ENCODE results near the gene IRF9. TPM values are rescaled to one million over a fixed set of nuclear protein-coding genes. Genes with fewer than 3 reads are reported as not detected.

The IRF9 gene
- total RNA-seq, 6 donors from 2014 or later, result 78.2 to 192 (median 107) TPM

DNA sequence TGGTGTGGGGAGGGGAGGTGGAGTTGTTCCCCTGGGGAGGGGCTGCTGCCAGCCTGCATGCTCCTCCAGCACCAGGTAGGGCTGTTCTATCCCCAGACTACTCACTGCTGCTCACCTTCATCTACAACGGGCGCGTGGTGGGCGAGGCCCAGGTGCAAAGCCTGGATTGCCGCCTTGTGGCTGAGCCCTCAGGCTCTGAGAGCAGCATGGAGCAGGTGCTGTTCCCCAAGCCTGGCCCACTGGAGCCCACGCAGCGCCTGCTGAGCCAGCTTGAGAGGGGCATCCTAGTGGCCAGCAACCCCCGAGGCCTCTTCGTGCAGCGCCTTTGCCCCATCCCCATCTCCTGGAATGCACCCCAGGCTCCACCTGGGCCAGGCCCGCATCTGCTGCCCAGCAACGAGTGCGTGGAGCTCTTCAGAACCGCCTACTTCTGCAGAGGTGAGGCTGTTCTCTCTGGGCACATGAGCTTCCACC is 3.5 kb downstream of the IRF9 start:
- TF ChIP-seq, protein P1, sequence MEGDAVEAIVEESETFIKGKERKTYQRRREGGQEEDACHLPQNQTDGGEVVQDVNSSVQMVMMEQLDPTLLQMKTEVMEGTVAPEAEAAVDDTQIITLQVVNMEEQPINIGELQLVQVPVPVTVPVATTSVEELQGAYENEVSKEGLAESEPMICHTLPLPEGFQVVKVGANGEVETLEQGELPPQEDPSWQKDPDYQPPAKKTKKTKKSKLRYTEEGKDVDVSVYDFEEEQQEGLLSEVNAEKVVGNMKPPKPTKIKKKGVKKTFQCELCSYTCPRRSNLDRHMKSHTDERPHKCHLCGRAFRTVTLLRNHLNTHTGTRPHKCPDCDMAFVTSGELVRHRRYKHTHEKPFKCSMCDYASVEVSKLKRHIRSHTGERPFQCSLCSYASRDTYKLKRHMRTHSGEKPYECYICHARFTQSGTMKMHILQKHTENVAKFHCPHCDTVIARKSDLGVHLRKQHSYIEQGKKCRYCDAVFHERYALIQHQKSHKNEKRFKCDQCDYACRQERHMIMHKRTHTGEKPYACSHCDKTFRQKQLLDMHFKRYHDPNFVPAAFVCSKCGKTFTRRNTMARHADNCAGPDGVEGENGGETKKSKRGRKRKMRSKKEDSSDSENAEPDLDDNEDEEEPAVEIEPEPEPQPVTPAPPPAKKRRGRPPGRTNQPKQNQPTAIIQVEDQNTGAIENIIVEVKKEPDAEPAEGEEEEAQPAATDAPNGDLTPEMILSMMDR (IDR thresholded peaks at IDR 0.05), result no peak
- no peak for TF ChIP-seq EP300 (IDR thresholded peaks at IDR 0.05)
- no peak for TF ChIP-seq POLR2A (IDR thresholded peaks at IDR 0.05)
- no peak for TF ChIP-seq POLR2AphosphoS5 (IDR thresholded peaks at IDR 0.05)
- peak overlapping the region in 1 of 4 donors; percentile 90 for H3K27ac ChIP-seq
- DNase-seq (peak in 1 of 2 donors; percentile 70), ATAC-seq (ENCODE audit: low FRiP score in 2 of 2) (no peak)
- H3K4me1 ChIP-seq, result peaks cover 30 to 52% (median 31%) of the 10 kb centered on the region in 4 donors
- no peak overlapping the region for H3K4me3 ChIP-seq
- H3K27me3 ChIP-seq, result no peaks in the 10 kb centered on the region
- 83 to 97% methylated on average over 9 of the region's 14 CpGs for WGBS, 2 donors
- no peaks in the 10 kb centered on the region for H3K9me3 ChIP-seq
- peaks cover 35 to 83% (median 62%) of the 10 kb centered on the region in 4 donors for H3K36me3 ChIP-seq

DNA sequence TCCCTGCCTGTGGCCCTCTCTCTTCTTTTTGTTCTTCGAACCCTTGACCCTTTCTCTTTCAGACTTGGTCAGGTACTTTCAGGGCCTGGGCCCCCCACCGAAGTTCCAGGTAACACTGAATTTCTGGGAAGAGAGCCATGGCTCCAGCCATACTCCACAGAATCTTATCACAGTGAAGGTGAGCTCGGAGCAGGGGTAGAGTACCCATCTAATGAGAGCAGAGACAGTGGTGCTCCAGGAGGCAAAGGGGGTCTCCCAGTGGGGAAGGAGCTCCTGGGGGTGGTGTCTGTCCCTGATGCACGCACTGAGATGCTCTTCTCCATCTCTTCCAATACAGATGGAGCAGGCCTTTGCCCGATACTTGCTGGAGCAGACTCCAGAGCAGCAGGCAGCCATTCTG is 4.7 kb downstream of the IRF9 start:
- Histone ChIP-seq H3K27ac (no peak overlapping the region), H3K4me3 (no peak overlapping the region), H3K36me3 (peaks cover 35 to 80% (median 57%) of the 10 kb centered on the region in 4 donors), H3K27me3 (no peaks in the 10 kb centered on the region), H3K9me3 (no peaks in the 10 kb centered on the region), H3K4me1 (peaks cover 25 to 44% (median 26%) of the 10 kb centered on the region in 4 donors)
- WGBS, 2 donors, result 82 to 84% methylated on average over 5 of the region's 5 CpGs
- TF ChIP-seq, protein P1 (IDR thresholded peaks at IDR 0.05), result no peak
- no peak for TF ChIP-seq POLR2A (IDR thresholded peaks at IDR 0.05)
- TF ChIP-seq EP300 (IDR thresholded peaks at IDR 0.05), result no peak
- TF ChIP-seq POLR2AphosphoS5 (IDR thresholded peaks at IDR 0.05), result no peak
- no peak for ATAC-seq (ENCODE audit: low FRiP score in 2 of 2)
- no peak for DNase-seq

DNA sequence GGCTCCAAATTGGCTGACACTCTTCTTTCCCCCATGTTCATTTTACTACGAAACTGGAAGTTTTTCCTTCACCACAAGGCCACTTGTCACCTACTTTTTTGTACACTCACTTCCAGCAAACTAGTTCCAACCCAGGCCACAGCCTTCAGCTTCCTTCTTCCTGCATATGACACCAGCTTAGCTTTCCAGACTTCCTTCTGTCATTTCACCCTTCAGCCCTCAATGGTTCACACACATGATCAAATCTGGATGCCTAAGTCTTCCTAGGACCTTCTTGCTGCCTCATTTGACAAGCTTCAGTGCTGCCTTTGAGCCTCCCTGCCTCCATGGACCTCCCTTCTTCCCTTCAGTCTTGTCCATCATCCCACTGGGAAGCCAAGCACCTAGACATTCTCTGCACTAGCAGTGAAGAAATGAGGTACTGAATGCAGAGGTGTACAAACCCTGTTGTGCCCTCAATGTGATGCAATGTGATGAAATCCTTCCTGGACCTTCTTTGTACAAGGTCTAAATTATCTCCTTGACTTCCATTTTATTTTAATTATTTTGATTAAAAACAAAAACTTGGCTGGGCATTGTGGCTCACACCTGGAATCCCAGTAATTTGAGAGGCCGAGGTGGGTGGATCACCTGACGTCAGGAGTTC is 6.5 kb downstream of the IRF9 start:
- H3K36me3 ChIP-seq, result peaks cover 35 to 85% (median 61%) of the 10 kb centered on the region in 4 donors
- TF ChIP-seq POLR2AphosphoS5 (IDR thresholded peaks at IDR 0.05), result no peak
- TF ChIP-seq POLR2A (IDR thresholded peaks at IDR 0.05), result no peak
- TF ChIP-seq, protein P1 (IDR thresholded peaks at IDR 0.05), result no peak
- TF ChIP-seq EP300 (IDR thresholded peaks at IDR 0.05), result no peak
- H3K27ac ChIP-seq, result peak overlapping the region in 2 of 4 donors; percentile 12 to 24

DNA sequence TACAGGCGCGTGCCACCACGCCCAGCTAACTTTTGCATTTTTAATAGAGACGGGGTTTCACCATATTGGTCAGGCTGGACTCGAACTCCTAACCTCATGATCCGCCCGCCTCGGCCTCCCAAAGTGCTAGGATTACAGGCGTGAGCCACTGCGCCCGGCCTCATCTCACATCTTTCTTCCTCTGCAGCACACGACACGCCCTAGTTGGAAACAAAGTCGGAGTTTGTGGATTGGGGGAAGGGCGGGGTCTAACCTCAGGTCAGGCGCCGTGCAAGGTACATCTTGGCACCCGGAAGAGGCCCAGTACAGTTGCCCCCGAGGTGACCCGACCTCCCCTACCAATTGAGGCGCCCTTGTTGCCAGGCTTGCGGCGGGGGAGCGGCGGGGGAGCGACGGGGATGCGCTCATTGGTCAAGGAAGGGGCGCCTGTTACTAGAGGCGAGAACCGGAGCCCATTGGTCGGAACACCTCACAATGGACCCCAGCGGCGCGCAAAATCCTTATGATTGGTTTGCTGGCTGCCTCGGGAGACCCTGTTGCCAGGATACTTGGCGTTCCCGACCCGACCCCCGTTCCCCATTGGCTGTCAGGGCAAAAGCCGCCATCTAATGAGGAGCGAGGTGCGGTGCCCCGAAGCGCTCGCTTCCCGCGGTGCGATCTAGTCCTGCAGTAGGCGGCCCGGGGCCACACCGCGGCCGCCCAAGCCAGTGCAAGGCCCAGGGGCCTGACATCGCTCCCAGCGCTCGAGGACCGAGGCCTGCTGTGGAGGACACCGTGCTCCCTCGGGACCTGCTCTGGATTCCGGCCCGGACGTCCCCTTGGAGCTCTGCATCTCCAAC is 10.6 kb downstream of the IRF9 start, which contains the start of gene REC8:
Gene REC8, plus strand, starts transcription at position 659 of the 839 bp plus-strand sequence. CDS start 473 bp downstream, outside the sequence.
- TF ChIP-seq POLR2AphosphoS5 (IDR thresholded peaks at IDR 0.05) (no peak), POLR2A (IDR thresholded peaks at IDR 0.05) (peak in 1 of 4 donors; percentile 35)
- DNase-seq (peak; percentile 84 to 91), ATAC-seq (ENCODE audit: low FRiP score in 2 of 2) (peak; percentile 72 to 84)
- peak within 1 kb of the TSS in 3 of 4 donors; percentile 34 to 45 (median 43) for H3K4me3 ChIP-seq
- no peaks in the 10 kb centered on the region for H3K9me3 ChIP-seq
- peaks cover 0 to 10% (median 6%) of the 10 kb centered on the region in 4 donors for H3K4me1 ChIP-seq
- H3K36me3 ChIP-seq, result peaks cover 3 to 75% (median 44%) of the 10 kb centered on the region in 4 donors
- peak within 1 kb of the TSS in 3 of 4 donors; percentile 10 to 52 (median 22) for H3K27ac ChIP-seq
- 34 to 39% methylated on average over 27 to 54 of the region's 63 CpGs for WGBS, 2 donors
- no peaks in the 10 kb centered on the region for H3K27me3 ChIP-seq

More for the DNA sequence above, 6.5 kb downstream of the IRF9 start:
- 77 to 81% methylated on average over 3 of the region's 3 CpGs for WGBS, 2 donors
- Histone ChIP-seq H3K27me3 (no peaks in the 10 kb centered on the region), H3K4me3 (no peak overlapping the region), H3K4me1 (peaks cover 18 to 41% (median 20%) of the 10 kb centered on the region in 4 donors), H3K9me3 (no peaks in the 10 kb centered on the region)
- ATAC-seq (ENCODE audit: low FRiP score in 2 of 2) (no peak), DNase-seq (peak in 1 of 2 donors; percentile 41)
